ENCODE data around the gene GJA9. TPM values are rescaled to one million over a fixed set of nuclear protein-coding genes. Genes with fewer than 3 reads are reported as not detected.

The GJA9 gene
- total RNA-seq = not detected in 2 replicates

DNA sequence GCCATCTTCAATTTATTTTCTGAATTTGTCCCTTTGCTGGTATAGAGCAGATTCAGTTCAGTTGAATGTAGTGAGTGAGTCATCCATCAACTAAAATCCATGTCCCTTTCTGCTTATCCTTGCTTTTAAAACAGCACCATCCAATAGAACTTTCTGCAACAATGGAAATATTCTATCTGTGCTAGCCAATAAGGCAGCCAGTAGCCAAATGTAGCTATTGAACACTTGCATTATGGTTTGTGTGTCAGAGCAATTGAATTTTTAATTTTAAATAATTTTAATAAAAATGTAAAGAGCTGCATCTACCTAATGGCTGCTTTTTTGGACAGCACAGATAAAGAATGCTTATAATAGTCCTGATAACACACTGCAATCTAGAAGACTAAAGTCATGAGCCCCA is at the start of gene GJA9:
TSS of gene GJA9 (minus strand) at position 101 of the 400 bp plus-strand sequence. CDS start 5,489 bp downstream, outside the sequence.

DNA sequence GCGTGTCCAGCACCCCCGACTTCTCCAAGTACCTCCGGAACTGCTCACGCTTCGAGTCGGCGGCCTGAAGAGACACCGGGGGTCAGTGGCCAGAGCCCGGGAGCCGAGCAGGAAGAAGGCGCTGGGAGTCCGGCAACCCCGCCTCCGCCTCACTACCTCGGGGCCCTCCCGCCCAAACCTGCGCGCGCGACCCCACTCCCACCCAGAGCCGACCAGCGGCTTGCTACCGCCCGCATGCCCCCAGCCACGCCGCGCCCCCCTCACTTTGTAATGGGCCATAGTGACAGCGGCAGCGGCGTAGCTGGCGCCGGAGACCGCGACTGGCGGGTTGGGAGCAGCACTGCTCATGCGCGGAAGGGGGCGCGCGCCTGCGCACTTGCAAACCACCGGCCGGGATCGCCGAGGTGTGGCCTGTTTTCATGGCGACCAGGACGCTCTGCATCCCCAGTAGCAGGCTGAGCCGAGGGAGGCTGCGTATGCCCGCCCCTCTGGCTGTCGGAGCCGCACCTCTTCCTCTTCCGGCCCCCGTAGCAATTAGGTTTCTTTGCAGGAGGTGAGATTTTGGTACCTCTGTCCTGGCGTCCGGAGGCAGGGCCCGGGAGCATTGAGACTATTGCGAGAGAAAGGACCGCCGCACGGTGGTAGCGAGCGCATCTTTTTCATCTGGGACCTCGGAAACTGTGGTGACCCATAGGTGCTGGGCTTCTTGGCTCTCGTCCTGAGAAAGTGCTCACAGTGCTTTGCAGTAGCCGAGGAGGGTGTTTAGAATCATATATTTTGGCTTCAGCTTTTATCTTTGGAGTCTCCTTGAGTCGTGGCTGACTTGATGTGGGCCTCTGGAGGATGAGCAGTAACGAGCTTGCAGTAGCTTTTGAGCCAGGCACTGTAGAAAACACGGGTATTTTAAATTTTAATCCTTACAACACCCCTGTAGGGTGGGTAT is 8.1 kb downstream of the GJA9 start, which contains the start of gene MYCBP:
TSS of gene MYCBP (minus strand) at position 322 of the 943 bp plus-strand sequence. CDS start at position 279, 43 bp downstream.

DNA sequence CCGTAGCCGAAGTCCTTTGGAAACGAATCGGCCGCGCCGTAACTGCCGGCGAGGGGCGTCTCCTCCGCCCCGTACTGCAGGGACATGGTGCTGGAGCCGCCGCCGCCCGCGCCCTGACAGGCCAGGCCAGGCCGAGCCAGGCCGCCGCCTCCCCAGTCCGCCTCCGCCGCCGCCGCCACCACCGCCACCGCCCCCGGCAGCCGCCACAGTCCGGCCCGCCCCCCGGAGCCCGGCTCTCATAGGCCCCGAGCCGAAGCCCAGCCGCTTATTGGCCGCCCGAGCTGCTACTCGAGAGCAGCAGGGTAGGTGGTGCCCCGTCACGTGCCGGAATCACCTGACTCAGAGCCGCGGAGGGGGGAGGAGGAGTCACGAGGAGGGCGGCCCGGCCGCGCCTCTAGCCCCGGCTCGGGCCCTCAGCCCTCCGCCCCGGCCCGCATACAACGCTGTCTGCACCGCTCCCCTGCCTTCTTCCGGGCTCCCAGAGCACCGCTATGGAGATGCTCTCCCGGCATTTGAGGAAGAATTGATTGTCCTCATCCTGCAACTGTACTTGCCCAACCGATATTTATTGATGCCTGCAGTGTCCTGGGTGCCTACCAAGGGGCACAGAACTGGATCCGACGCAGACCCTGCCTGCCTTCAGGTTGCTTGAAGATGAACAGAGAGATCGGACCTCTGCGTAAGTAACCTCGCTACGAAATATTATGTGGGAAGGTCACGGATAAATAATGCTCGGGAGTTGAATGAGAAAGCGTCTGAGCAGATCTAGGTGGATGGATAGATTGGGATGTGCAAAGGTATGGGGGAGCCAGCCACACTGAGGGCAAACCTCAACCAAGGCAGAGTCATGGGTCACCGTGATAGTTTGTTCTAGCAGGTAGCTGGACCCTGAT is 21.6 kb downstream of the GJA9 start, which contains the start of gene RRAGC:
TSS of gene RRAGC (minus strand) at position 212 of the 893 bp plus-strand sequence. CDS start at position 86, 126 bp downstream.

Other genes starting within 250 kb of the GJA9 start
- gene RRAGC, start 21.8 kb downstream of the GJA9 start, total RNA-seq = 17.2 and 19.9 TPM in 2 replicates
- gene MYCBP, start 8.2 kb downstream of the GJA9 start, total RNA-seq = 7.7 and 12.5 TPM in 2 replicates
- gene RHBDL2, start 60.2 kb upstream of the GJA9 start, total RNA-seq = under 0.01 TPM in 1 of 2 replicates, not detected in the other
- gene AKIRIN1, start 109.7 kb upstream of the GJA9 start, total RNA-seq = 40.3 and 49.5 TPM in 2 replicates
- 275 and 311 TPM in 2 replicates for gene NDUFS5, start 144.8 kb upstream of the GJA9 start, total RNA-seq

Measured in pericardium fibroblast (primary cell).